HFF-Myc (cell line): Measurements from ENCODE around the gene GLG1.

Experiments
- DNase-seq: peaks from one replicate; pipeline ENCODE4 v3.0.0-alpha.2; 2011; ENCODE audit warnings: low read depth; ENCODE audit errors: extremely low read depth
- H3K4me3 ChIP-seq: replicated peaks from 2 replicates; pipeline ENCODE4 v1.5.1; 2011; ENCODE audit warnings: low read depth, mild to moderate bottlenecking, control low read depth, low read length
- TF ChIP-seq, protein P1 (sequence below): IDR thresholded peaks from 2 replicates; pipeline ENCODE4 v1.5.1; 2012; ENCODE audit warnings: mild to moderate bottlenecking, low read depth, low read length, control low read depth; ENCODE audit errors: missing control alignments

Gene GLG1

DNA sequence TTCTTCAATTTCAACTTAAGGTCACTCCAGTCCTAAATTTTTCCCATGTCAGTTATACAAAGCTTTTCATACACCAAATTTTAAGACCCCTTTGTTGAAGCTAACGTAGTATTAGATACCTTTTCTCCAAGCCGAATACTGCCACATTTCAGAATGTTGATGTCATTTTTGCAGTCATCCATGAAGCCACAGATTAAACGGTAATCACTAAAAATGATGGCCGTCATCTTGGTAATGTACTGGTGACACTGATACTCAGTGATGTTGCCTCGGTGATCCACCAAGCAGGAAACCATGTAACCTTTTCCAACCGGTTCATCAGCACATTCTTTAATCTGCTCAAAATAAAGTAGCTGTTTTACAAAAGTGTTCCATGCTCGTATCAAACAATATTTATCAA is 103.5 kb downstream of the GLG1 start:
- no peak overlapping the region for H3K4me3 ChIP-seq
- DNase-seq, result no peak
- TF ChIP-seq, protein P1, sequence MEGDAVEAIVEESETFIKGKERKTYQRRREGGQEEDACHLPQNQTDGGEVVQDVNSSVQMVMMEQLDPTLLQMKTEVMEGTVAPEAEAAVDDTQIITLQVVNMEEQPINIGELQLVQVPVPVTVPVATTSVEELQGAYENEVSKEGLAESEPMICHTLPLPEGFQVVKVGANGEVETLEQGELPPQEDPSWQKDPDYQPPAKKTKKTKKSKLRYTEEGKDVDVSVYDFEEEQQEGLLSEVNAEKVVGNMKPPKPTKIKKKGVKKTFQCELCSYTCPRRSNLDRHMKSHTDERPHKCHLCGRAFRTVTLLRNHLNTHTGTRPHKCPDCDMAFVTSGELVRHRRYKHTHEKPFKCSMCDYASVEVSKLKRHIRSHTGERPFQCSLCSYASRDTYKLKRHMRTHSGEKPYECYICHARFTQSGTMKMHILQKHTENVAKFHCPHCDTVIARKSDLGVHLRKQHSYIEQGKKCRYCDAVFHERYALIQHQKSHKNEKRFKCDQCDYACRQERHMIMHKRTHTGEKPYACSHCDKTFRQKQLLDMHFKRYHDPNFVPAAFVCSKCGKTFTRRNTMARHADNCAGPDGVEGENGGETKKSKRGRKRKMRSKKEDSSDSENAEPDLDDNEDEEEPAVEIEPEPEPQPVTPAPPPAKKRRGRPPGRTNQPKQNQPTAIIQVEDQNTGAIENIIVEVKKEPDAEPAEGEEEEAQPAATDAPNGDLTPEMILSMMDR, result no peak

DNA sequence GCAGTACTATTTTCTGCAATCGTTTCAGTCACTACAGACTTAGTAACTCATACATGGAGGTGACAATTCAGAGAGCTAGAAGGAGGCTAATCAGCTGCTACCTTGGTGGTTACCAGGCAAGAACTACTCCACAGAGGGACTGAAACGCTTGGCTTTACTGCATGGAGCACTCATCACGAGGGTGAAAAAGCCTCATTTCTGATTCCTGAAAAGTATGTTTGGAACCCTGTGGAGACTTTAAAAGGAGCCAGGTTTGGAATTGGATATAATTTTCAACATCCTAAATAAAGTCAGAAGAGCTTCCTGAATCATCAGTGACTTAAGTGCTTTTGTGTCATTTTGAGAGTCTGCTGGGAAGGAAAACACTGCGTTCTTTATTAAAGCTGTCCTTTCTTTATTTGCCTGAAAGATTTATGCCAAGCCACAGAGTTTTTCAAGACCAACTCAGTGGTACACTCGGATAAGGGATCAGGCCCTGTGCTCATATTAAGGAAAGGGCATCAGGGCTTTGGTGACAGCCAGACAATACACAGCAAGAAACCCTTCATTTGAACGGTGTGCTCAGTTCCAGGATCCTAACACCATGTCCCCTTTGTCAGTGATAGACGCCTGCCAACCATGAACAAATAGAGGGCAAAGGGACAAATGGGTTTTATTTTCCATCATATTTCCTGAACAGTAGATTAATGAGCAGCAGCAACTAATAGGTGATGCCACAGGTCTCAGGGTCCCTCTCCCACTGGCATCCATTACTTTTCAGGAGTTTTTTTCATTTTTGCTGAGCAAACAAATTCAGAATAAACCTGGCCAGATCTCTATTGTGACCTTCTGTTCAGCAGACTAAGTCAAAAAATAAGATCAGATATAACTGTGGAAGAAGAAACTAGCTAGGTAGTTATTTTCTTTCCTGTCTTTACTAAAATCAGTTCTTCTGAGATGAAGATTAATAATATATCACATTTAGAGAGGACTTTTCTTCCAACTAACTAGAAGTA is 105.1 kb downstream of the GLG1 start:
- DNase-seq, result no peak
- TF ChIP-seq, protein P1, result no peak
- H3K4me3 ChIP-seq, result no peak overlapping the region

DNA sequence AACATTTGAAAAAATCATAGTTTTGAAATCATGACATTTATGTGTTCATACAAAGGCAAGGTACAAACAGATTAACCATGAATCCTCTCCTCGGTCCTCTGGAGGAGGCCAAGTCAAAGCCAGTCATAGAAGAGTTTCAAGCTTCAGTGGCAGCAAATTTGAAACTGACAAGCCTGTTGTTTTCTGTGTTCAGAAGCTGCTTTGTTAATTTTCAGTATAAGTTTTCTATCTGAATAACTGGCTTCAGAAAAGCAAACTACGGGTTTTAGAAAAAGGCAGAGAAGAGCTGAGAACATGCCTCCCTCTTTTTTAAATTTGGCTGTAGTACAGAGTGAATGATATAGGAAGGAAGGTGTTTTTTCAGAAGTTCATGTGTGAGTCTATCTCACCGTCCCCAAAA is 106.0 kb downstream of the GLG1 start:
- TF ChIP-seq, protein P1, result no peak
- DNase-seq, result no peak

DNA sequence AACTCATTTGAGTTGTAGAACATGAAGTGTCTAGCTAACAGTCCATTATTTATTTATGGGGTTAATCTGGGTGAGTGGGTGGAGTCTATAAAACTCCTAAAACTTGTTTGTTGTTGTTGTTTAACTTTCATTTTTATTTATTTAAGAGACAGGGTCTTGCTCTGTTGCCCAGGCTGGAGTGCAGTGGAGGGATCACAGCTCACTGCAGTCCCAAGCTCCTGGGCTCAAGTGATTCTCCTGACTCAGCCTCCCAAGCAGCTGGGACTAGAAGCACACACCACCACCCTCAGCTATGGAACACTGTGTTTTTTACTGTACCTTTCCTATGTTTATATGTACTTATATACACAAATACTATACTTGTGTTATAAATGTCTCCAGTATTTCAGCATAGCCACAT is 107.8 kb downstream of the GLG1 start:
- no peak overlapping the region for H3K4me3 ChIP-seq
- DNase-seq, result no peak
- TF ChIP-seq, protein P1, result no peak

More for the DNA sequence above, 106.0 kb downstream of the GLG1 start:
- no peak overlapping the region for H3K4me3 ChIP-seq

DNA sequence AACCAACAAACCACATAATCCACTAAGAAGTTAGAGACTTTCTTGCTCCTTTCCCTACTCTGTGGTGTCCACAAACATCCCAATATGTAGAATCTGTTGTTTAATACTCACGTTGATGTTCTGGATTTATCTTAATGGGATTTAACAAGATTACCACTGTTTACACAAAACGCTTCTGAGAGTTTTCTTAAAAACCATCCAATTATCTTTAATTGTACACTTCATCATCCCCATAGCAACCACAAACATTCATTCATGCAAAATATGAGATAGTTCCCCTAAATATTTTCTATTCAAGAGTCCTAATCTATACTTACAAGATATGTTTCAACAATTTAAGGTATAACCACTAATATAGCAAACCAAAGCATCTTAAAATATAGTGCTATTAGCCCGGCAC is 109.2 kb downstream of the GLG1 start:
- TF ChIP-seq, protein P1, result no peak
- H3K4me3 ChIP-seq, result no peak overlapping the region
- DNase-seq, result no peak

DNA sequence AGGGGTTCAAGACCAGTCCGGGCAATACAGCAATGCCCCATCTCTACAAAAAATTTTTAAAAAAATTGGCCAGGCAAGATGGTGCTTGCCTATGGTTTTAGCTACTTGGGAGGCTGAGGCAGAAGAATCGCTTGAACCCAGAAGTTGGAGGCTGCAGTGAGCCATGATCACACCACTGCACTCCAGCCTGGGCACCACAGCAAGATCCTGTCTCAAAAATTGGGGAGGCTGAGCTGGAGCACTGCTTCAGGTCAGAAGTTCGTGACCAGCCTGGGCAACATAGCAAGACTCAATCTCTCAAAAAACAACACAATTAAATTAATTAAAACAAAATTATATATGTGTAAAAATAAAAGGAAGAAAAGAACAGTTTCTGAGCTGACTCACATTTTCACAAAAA is 110.9 kb downstream of the GLG1 start:
- DNase-seq, result no peak
- TF ChIP-seq, protein P1, result no peak
- H3K4me3 ChIP-seq, result no peak overlapping the region
